ENCODE results near the gene SLC25A15.
A peak's percentile ranks its signal among the peaks of the same experiment; 100 is the strongest.
"Not testable (repeated sequence)": the region's sequence is repeated elsewhere in the genome, so short reads cannot be mapped to it uniquely, and the experiment has no call there.

SLC25A15 gene

DNA sequence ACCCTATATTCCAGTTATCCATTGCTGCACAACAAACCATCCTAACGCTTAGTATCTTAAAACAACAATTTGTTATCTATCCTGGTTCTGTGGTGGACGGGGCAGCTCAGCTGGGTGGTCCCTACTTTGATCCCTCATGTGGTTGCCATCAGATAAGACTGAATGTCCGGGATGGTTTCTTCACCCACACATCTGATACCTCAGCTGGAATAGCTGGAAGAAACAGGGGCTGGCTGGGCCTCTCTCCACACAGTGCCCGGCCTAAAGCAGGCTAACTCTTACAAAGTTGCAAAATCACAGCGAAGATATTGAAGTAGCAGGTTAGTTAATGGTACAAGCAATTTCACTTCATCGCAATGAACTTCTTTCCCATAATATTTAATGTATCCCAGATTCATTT lies 14.7 kb upstream of the SLC25A15 start:
- Mint-ChIP-seq H3K9me3 (no peaks in the 10 kb centered on the region), H3K36me3 (ENCODE audit: insufficient read depth) (peaks cover 3% of the 10 kb centered on the region), H3K27me3 (no peaks in the 10 kb centered on the region), H3K27ac (no peak overlapping the region), H3K4me3 (no peak overlapping the region), H3K4me1 (ENCODE audit: low read depth in 2 of 2) (peaks cover 23 to 33% of the 10 kb centered on the region in 2 donors)
- ATAC-seq (replicated peaks) (no peak), DNase-seq (no peak)

DNA sequence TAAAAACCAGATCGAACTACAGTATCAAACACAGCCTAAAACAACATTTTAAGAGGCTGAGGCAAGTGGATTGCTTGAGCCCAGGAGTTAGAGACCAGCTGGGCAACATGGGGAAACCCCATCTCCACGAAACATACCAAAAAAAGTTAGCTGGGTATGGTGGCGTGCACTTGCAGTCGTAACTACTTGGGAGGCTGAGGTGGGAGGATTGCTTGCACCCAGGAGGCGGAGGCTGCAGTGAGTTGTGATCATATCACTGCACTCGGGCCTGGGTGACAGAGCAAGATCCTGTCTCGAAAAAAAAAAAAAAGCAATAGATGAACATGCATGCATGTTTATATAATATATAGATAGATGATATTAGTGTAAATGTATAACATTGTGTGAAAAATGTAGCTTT lies 13.2 kb upstream of the SLC25A15 start:
- Mint-ChIP-seq H3K36me3 (ENCODE audit: insufficient read depth) (peaks cover 3% of the 10 kb centered on the region), H3K9me3 (no peaks in the 10 kb centered on the region), H3K27ac (peak overlapping the region; percentile 89 to 93), H3K4me1 (ENCODE audit: low read depth in 2 of 2) (peaks cover 14 to 20% of the 10 kb centered on the region in 2 donors), H3K4me3 (peak overlapping the region; percentile 71 to 76), H3K27me3 (no peaks in the 10 kb centered on the region)
- ATAC-seq (replicated peaks) (no peak), DNase-seq (no peak)

DNA sequence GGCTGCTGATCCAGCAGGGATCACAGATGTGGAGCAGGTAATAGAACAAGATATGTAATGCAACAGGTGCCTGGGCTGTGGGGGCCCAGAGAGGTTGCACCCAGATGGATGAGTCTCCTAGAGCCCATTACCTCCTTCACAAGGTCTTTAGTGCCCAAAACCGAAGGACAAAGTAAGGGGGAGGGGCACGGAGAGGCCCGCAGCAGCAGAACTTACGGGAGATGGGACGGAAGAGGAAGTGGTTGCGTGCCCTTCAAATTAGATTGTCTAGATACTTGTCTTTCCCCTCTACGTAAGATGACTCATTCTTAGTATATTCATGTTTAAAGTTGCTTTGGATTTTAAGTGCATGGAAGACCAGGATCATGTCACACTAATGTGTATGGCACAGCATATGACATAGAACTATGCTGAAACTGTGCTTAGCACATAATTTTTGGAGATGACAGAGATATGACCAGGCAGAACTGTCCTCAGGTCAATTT lies 12.7 kb upstream of the SLC25A15 start:
- Mint-ChIP-seq H3K27ac (peak overlapping the region; percentile 89 to 93), H3K36me3 (ENCODE audit: insufficient read depth) (peaks cover 3% of the 10 kb centered on the region), H3K27me3 (no peaks in the 10 kb centered on the region), H3K4me1 (ENCODE audit: low read depth in 2 of 2) (peaks cover 14 to 20% of the 10 kb centered on the region in 2 donors), H3K4me3 (peak overlapping the region; percentile 71 to 76), H3K9me3 (no peaks in the 10 kb centered on the region)
- ATAC-seq (replicated peaks), result peak; percentile 88
- peak; percentile 43 to 46 (median 45) for DNase-seq

DNA sequence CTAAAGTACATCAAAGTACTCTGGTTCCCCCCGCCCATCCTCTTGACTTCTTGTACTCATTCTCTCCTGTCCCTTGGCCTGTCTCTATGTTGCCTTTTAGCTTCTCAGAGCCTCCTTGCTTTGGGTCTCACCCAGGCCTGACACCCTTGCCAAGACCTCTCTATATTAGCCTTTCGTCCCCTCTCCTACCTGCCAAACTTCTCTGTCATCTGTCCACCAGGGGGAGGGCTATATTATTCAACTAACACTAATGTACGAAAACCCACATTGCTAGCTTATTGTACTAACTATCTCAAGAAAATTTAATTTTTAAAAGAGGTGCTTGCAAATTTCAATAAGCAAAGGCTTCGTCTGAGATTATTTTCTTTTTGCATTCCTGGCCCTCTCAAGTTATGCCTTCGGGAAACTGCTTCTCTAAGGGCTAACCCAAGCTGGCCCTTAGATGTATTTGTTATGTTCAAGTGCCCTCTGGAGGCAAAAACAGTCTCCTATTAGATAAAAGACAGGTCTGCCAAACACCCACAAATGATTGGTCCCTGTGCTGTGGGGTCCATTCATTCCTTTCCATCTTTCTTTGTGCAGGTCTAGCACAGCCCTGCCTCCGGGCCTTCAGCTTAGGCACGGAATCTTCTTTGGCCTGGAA lies 12.1 kb upstream of the SLC25A15 start:
- ATAC-seq (replicated peaks) (peak; percentile 72), DNase-seq (peak; percentile 37 to 46 (median 38))
- peaks cover 3% of the 10 kb centered on the region for H3K36me3 Mint-ChIP-seq (ENCODE audit: insufficient read depth)
- H3K27ac Mint-ChIP-seq, result peak overlapping the region; percentile 89 to 93
- H3K27me3 Mint-ChIP-seq, result no peaks in the 10 kb centered on the region
- peak overlapping the region; percentile 71 to 76 for H3K4me3 Mint-ChIP-seq
- H3K4me1 Mint-ChIP-seq (ENCODE audit: low read depth in 2 of 2), result peaks cover 14 to 20% of the 10 kb centered on the region in 2 donors
- no peaks in the 10 kb centered on the region for H3K9me3 Mint-ChIP-seq

DNA sequence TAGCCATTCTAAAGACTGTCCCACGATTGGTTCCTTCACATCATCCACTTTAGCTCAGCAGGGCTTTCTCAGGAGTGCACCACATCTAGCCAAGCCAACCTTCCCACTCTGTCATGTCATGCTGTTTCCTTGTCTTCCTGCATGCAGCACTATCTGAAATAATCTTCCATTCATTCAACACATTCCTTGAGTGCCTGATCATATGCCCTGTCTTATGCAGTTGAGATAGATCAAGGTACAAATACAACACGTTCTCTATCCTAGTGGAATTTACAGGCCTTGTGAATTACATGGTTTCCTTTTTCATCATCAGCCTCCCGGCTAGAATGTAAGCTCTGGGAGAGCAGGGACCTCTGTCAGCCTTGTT lies 11.6 kb upstream of the SLC25A15 start:
- Mint-ChIP-seq H3K4me1 (ENCODE audit: low read depth in 2 of 2) (peaks cover 14 to 20% of the 10 kb centered on the region in 2 donors), H3K4me3 (peak overlapping the region in 1 of 2 donors; percentile 76), H3K36me3 (ENCODE audit: insufficient read depth) (peaks cover 3% of the 10 kb centered on the region), H3K27ac (peak overlapping the region; percentile 89 to 93), H3K9me3 (no peaks in the 10 kb centered on the region), H3K27me3 (no peaks in the 10 kb centered on the region)
- ATAC-seq (replicated peaks) (no peak), DNase-seq (no peak)

DNA sequence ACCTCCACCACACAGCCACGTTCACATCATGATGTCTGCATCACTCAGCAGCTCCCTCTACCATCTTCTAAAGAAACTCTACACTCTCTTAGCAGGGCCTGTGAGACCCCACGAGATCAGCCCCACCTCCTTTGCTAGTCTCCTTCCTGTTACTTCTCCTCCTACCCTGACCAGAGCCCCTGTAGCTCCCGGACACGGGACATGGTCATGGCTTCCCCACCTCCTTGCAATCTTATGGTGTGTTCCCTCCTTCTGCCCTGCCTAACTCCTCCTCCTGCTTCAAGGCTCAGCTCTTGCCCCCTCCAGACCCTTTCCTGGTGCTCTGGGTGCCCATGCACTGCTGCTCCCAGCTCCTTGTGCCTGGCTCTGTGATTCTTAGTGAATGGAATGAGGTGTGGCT lies 10.4 kb upstream of the SLC25A15 start:
- H3K4me3 Mint-ChIP-seq, result no peak overlapping the region

DNA sequence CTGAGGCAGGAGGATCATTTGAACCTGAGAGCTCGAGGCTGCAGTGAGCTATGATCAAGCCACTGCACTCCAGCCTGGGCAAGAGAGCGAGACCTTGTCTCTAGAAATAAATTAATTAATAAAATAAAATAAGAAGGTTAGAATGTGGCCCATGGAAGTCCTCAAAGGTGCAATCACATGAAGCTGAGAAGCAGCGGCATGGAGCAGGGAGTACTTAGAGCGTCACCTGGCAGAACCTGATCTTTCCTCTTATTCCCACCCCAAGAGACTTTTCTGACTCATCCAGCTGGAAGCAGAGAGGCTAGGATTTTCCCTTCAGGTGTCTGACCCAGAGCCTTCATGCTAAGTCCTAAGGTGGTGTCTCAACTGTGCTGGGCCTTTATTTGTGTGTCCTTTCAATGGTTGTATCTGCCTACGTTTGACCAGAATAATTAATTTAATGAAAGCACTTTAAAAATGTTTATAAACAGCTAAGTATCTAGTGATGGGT lies 9.6 kb upstream of the SLC25A15 start:
- Mint-ChIP-seq H3K27ac (no peak overlapping the region), H3K27me3 (no peaks in the 10 kb centered on the region), H3K36me3 (ENCODE audit: insufficient read depth) (peaks cover 3% of the 10 kb centered on the region), H3K4me1 (ENCODE audit: low read depth in 2 of 2) (peaks cover 14 to 20% of the 10 kb centered on the region in 2 donors), H3K9me3 (no peaks in the 10 kb centered on the region), H3K4me3 (no peak overlapping the region)
- DNase-seq (no peak), ATAC-seq (replicated peaks) (no peak)

More for the DNA sequence above, 10.4 kb upstream of the SLC25A15 start:
- ATAC-seq (replicated peaks) (no peak), DNase-seq (no peak)
- peak overlapping the region in 1 of 2 donors; percentile 68 for H3K27ac Mint-ChIP-seq
- no peaks in the 10 kb centered on the region for H3K9me3 Mint-ChIP-seq
- H3K4me1 Mint-ChIP-seq (ENCODE audit: low read depth in 2 of 2), result peaks cover 14 to 20% of the 10 kb centered on the region in 2 donors
- H3K36me3 Mint-ChIP-seq (ENCODE audit: insufficient read depth), result peaks cover 3% of the 10 kb centered on the region
- H3K27me3 Mint-ChIP-seq, result no peaks in the 10 kb centered on the region

DNA sequence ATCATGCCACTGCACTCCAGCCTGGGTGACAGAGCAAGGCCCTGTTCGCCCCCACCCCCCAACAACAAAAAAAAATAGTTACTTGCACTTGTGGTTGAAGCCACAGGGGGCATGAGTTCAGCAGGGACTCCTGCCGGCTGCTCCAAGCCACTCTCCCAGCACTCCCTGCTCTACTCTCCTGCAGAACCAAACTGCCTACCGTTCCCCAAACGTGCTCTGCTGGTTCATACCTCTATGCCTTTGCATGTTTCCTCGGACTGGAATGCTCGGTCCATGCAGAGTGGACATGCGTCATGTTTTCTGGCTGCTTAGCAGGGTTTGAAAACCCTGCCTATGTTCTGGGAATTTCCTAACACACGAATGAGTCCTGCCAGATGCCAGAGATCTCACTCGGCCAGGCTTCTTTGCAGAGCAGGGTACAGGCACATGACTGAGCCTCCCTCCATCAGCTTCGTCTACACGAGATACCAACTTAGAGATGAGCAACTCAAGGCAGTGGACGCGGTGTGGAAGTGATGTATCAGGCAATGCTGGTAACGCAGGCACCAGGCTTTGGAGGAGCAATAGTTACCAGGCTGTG lies 8.5 kb upstream of the SLC25A15 start:
- Mint-ChIP-seq H3K9me3 (no peaks in the 10 kb centered on the region), H3K27me3 (no peaks in the 10 kb centered on the region), H3K4me1 (ENCODE audit: low read depth in 2 of 2) (peaks cover 14 to 19% of the 10 kb centered on the region in 2 donors), H3K4me3 (no peak overlapping the region), H3K36me3 (ENCODE audit: insufficient read depth) (peaks cover 3% of the 10 kb centered on the region), H3K27ac (no peak overlapping the region)
- DNase-seq (no peak), ATAC-seq (replicated peaks) (no peak)

DNA sequence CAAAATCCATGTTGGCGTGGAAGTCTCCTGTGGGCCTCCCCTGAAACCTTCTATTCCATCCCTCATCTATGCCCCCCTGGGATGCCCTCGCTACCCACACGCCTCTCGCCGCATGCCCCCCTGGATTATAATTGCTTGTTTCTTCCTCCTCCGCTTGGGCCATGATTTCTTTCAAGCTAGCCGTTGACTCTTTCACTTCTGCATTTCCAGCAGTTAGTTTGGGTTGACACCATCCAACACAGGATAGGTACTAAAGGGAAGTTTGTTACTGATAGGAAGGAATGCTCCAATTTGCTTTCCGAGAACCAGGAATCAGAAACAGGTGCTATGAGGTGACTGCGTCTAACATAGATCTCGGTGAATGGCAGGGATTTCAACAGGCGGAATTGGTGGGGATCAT lies 7.7 kb upstream of the SLC25A15 start:
- Mint-ChIP-seq H3K27me3 (no peaks in the 10 kb centered on the region), H3K36me3 (ENCODE audit: insufficient read depth) (no peaks in the 10 kb centered on the region), H3K9me3 (no peaks in the 10 kb centered on the region), H3K4me1 (ENCODE audit: low read depth in 2 of 2) (peaks cover 10 to 11% of the 10 kb centered on the region in 2 donors), H3K27ac (no peak overlapping the region), H3K4me3 (no peak overlapping the region)
- DNase-seq (no peak), ATAC-seq (replicated peaks) (no peak)

DNA sequence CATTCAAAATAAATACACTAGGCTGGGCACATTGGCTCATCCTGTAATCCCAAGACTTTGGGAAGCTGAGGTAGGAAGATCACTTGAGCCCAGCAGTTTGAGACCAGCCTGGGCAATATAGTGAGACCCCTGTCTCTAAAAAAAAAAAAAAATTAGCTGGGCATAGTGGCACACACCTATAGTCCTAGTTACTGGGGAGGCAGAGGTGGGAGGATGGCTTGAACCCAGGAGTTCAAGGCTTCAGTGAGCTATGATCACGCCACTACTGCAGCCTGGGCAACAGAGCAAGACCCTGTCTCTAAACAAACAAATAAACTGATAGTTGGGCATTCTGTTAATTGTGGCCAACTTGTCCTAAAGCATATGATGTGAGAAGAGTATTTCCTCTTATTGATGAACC lies 6.4 kb upstream of the SLC25A15 start:
- H3K4me3 Mint-ChIP-seq; H3K36me3 Mint-ChIP-seq (ENCODE audit: insufficient read depth): not testable (repeated sequence)

DNA sequence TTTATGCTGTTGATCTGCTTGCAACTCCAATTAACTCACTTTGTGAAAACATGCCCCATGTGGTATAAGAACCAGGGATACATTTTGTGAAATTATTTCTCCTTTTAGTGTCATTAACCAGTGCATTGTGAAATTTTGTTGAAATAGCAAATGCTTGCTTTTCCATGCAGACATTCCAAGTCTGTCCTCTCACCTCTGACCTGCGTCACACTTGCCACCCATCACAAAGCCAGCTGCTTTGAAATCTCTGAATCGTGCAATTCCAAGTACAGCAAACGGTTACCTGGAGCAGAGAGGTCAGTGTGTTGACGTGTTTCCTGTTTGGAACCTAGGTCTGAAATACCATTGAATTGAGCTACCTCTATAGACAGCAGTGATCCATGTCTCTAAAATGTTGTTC lies 4.9 kb upstream of the SLC25A15 start:
- Mint-ChIP-seq H3K4me3 (no peak overlapping the region), H3K4me1 (ENCODE audit: low read depth in 2 of 2) (no peaks in the 10 kb centered on the region), H3K27ac (no peak overlapping the region), H3K27me3 (no peaks in the 10 kb centered on the region), H3K9me3 (no peaks in the 10 kb centered on the region), H3K36me3 (ENCODE audit: insufficient read depth) (no peaks in the 10 kb centered on the region)
- DNase-seq (no peak), ATAC-seq (replicated peaks) (no peak)

More for the DNA sequence above, 6.4 kb upstream of the SLC25A15 start:
- H3K27me3 Mint-ChIP-seq; H3K9me3 Mint-ChIP-seq; H3K27ac Mint-ChIP-seq; DNase-seq; ATAC-seq (replicated peaks); H3K4me1 Mint-ChIP-seq (ENCODE audit: low read depth in 2 of 2): not testable (repeated sequence)

DNA sequence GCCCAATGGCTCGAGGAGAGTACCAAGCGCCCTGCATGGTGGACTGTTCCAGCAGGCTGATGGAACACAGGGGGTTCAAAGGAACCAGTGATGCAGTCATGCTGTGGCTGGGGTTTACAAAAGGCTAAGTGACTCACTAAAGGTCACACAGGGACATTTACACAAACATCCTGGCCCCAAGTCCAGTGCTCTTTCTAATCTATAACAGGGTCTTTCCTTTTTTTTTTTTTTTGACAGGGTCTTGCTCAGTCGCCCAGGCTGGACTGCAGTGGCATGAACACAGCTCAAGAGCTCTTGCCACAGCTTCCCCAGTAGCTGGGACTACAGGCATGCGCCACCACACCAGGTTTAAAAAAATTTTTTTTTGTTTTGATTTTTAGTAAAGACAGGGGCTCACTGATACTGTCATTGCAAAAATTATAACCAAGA lies 2.8 kb upstream of the SLC25A15 start:
- H3K36me3 Mint-ChIP-seq (ENCODE audit: insufficient read depth), result no peaks in the 10 kb centered on the region
- peaks cover 0 to 3% of the 10 kb centered on the region in 2 donors for H3K4me1 Mint-ChIP-seq (ENCODE audit: low read depth in 2 of 2)
- no peak overlapping the region for H3K4me3 Mint-ChIP-seq
- H3K9me3 Mint-ChIP-seq, result no peaks in the 10 kb centered on the region
- DNase-seq (no peak), ATAC-seq (replicated peaks) (no peak)
- no peak overlapping the region for H3K27ac Mint-ChIP-seq
- no peaks in the 10 kb centered on the region for H3K27me3 Mint-ChIP-seq

DNA sequence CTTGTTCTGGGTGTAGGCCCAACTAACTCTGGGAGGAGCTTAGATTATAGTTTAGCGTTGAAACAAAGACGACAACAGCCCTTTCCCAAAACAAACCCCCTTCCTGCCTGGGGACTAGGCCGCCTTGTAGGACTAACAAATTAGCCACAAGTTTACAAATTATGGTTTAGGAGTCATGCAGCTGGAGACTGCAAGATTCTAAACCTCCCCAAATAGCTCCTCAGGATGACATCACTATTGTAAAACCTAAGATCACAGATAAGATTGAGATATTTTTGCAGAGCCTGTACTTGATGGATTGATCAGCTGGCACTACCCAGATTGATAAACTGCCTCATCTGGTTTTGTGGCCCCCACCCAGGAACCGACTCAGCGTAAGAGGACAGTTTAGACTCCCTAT lies 2.3 kb upstream of the SLC25A15 start:
- no peak for ATAC-seq (replicated peaks)
- no peak for DNase-seq
- Mint-ChIP-seq H3K4me1 (ENCODE audit: low read depth in 2 of 2) (peaks cover 3 to 4% of the 10 kb centered on the region in 2 donors), H3K27me3 (no peaks in the 10 kb centered on the region), H3K4me3 (no peak overlapping the region), H3K9me3 (no peaks in the 10 kb centered on the region), H3K36me3 (ENCODE audit: insufficient read depth) (no peaks in the 10 kb centered on the region), H3K27ac (no peak overlapping the region)

Measured in effector memory CD8-positive, alpha-beta T cell (primary cell).